Aortic smooth muscle cell (primary cell): ENCODE measurements around the gene OR7G1. TPM values are rescaled to one million over a fixed set of nuclear protein-coding genes. Genes with fewer than 3 reads are reported as not detected.

Experiments used
- total RNA-seq: library from RNA; depleted of rRNA; stranded (reverse); fragments of >200 nt; gene quantifications from 2 replicates; pipeline ENCODE4 v1.2.3, GENCODE V29; 2014

Gene OR7G1, protein sequence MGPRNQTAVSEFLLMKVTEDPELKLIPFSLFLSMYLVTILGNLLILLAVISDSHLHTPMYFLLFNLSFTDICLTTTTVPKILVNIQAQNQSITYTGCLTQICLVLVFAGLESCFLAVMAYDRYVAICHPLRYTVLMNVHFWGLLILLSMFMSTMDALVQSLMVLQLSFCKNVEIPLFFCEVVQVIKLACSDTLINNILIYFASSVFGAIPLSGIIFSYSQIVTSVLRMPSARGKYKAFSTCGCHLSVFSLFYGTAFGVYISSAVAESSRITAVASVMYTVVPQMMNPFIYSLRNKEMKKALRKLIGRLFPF
- not detected in 2 replicates for total RNA-seq

GRCh38 chr19:9115307-9115813, at the start of gene OR7G1:
OR7G1 (minus strand) TSS chr19:9115763; CDS start chr19:9115763, 0 bp downstream.

DNA sequence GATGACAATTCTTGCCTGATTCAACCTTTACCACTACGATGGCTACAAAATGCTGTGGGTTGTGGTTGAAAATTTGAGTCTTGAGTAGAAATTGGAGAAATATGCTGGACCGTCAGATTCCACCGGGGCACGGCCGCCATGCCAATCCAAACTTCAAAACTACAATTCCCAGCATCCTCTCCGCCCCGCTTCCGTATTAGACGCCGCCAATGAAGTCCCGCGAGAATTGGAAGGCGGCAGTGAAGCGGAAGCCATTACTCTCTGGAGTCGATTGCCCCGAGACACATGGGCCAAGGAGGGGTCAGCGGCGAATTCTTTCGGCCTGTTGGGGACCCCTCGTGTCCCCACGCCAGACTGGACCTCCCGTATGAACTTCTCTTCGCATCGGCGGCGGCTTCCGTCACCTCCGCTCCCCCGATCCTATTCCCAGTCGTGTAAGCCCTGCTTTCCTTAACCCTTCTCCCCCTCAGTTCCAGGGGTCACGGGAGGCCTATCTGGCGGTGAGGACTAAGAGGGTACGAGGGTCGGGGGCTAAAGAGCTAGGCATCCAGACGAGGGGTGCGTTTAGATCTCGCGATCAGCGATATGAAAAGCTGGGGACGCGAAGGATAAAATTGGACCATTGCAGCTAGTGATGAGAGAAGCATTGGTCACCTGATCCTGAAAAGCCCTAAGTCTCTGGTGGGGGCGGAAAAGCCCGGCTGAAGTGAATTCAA, 24.8 kb upstream of the OR7G1 start, which contains the start of gene ZNF317:
Gene ZNF317 (plus strand): TSS at position 239 of the 716 bp plus-strand sequence. CDS start 15,620 bp downstream, outside the sequence.

DNA sequence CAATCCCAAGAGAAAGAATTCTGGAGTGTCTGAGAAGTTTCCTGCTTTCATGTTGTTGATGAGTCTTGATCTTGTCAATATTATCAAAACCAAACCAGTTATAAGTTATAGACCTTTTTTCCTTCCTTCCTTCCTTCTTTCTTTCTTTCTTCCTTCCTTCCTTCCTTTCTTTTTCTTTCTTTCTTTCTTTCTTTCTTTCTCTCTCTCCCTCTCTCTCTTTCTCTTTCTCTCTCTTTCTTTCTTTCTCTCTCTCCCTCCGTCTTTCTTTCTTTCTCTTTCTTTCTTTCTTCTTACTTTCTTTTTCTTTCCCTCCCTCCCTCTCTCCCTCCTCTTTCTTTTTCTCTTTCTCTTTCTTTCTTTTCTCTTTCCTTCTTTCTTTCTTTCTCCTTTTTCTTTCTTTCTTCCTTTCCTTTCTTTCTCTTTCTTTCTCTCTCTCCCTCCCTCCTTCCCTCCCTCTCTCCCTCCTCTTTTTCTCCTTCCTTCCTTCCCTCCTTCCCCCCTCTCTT, 11.4 kb upstream of the OR7G1 start, which contains the start of gene OR7G3:
Gene OR7G3 (minus strand): TSS at position 51 of the 506 bp plus-strand sequence. CDS start 0 bp downstream, at position 51.

DNA sequence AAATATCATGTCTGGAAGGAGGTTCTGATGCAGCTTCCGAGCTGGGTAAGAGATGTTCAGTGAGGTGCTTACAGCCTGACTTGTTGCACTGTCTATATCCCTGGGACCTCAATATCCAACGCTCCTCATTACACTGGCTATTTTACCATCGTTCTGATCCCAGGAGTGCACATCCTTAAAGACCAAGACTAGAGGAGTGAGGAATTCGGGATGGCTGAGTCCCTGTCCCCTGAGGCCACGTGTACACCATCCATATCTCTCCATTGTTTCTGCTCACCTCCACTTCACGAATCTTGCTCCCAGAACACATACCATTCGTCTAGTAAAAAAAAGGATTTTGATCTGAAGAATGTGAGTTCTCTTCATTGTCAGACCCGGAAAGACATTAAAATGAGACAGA, 8.2 kb downstream of the OR7G1 start, which contains the start of gene OR7G2:
Gene OR7G2 (minus strand): TSS at position 101 of the 400 bp plus-strand sequence. CDS start 4,232 bp downstream, outside the sequence.

DNA sequence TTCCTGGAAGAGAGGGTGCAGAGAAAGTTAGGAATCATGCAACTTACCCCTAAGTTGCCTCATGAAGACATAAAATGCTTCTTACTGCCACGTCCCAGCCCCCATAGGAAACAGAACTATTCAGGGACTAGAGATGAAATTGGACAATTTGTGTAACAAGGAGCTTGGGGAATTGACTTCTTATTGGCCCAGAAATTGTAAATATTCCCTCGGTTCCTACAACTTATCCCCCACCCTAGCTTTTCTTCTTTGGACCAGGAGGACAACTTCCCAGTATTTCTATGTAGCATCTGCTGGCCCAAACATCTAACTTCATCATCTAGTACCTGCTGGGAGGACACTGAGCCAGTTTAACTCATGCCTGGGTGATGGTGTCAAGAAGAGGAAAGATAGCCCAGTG, 28.8 kb downstream of the OR7G1 start, which contains the start of gene OR1M1:
Gene OR1M1 (plus strand): TSS at position 301 of the 400 bp plus-strand sequence. CDS start 6,184 bp downstream, outside the sequence.

Other genes with a start within 250 kb of the OR7G1 start
- not detected in 2 replicates for gene MUC16, start 105.4 kb downstream of the OR7G1 start, total RNA-seq
- not detected in 2 replicates for gene OR1M1, start 28.7 kb downstream of the OR7G1 start, total RNA-seq
- not detected in 2 replicates for gene OR7G2, start 8.3 kb downstream of the OR7G1 start, total RNA-seq
- not detected in 2 replicates for gene OR7G3, start 11.2 kb upstream of the OR7G1 start, total RNA-seq
- gene ZNF317, start 24.6 kb upstream of the OR7G1 start, total RNA-seq: 11.1 and 12.6 TPM in 2 replicates
- 0.06 TPM in 1 of 2 replicates, not detected in the other for gene OR7D2, start 63.2 kb upstream of the OR7G1 start, total RNA-seq
- gene OR7D4, start 103.8 kb upstream of the OR7G1 start, total RNA-seq: not detected in 2 replicates
- gene OR7E24, start 135.2 kb upstream of the OR7G1 start, total RNA-seq: not detected in 2 replicates
- 6.2 and 6.3 TPM in 2 replicates for gene ZNF699, start 194.1 kb upstream of the OR7G1 start, total RNA-seq
- gene ZNF559, start 208.4 kb upstream of the OR7G1 start, total RNA-seq: 11.0 and 13.7 TPM in 2 replicates
- gene ZNF177, start 247.2 kb upstream of the OR7G1 start, total RNA-seq: 1.5 and 1.9 TPM in 2 replicates